HEK293 (cell line): ENCODE measurements around the gene RPL15.

Source experiments
- BCL6B ChIP-seq: fragments of 450-650 bp; formaldehyde crosslinking; IDR thresholded peaks from 2 replicates; pipeline ENCODE4 v1.5.1; 2017; ENCODE audit warnings: missing biosample characterization, missing genetic modification characterization
- IKZF3 ChIP-seq: fragments of 450-650 bp; IDR thresholded peaks from 2 replicates; pipeline ENCODE4 v1.5.0; 2018; ENCODE audit warnings: missing biosample characterization, mild to moderate bottlenecking, missing genetic modification characterization, moderate library complexity
- KLF10 ChIP-seq: fragments of 450-650 bp; IDR thresholded peaks from 2 replicates; pipeline ENCODE4 v1.5.1; 2018; ENCODE audit warnings: missing biosample characterization, mild to moderate bottlenecking, missing genetic modification characterization
- MYNN ChIP-seq: fragments of 450-650 bp; formaldehyde crosslinking; IDR thresholded peaks from 2 replicates; pipeline ENCODE4 v1.5.1; 2016; ENCODE audit warnings: missing biosample characterization, missing genetic modification characterization, borderline replicate concordance
- OVOL3 ChIP-seq: fragments of 450-650 bp; formaldehyde crosslinking; IDR thresholded peaks from 2 replicates; pipeline ENCODE4 v1.5.1; 2016; ENCODE audit warnings: missing biosample characterization, missing genetic modification characterization
- TSHZ1 ChIP-seq: fragments of 450-650 bp; formaldehyde crosslinking; IDR thresholded peaks from 2 replicates; pipeline ENCODE4 v1.5.1; 2016; ENCODE audit warnings: missing biosample characterization, missing genetic modification characterization, borderline replicate concordance
- ZBTB11 ChIP-seq: fragments of 450-650 bp; formaldehyde crosslinking; conservative IDR thresholded peaks from 2 replicates; pipeline ENCODE4 v1.5.1; 2016; ENCODE audit warnings: low read depth, missing biosample characterization, missing genetic modification characterization
- ZBTB20 ChIP-seq: fragments of 450-650 bp; formaldehyde crosslinking; IDR thresholded peaks from 2 replicates; pipeline ENCODE4 v1.5.1; 2016; ENCODE audit warnings: missing biosample characterization, missing genetic modification characterization
- ZFHX2 ChIP-seq: fragments of 450-650 bp; formaldehyde crosslinking; conservative IDR thresholded peaks from 2 replicates; pipeline ENCODE4 v1.5.1; 2016; ENCODE audit warnings: missing biosample characterization, missing genetic modification characterization
- ZNF157 ChIP-seq: fragments of 450-650 bp; formaldehyde crosslinking; IDR thresholded peaks from 2 replicates; pipeline ENCODE4 v1.5.1; 2016; ENCODE audit warnings: missing biosample characterization, missing genetic modification characterization
- ZNF175 ChIP-seq: fragments of 450-650 bp; formaldehyde crosslinking; IDR thresholded peaks from 2 replicates; pipeline ENCODE4 v1.5.1; 2016; ENCODE audit warnings: missing biosample characterization, missing genetic modification characterization
- ZNF18 ChIP-seq: fragments of 450-650 bp; formaldehyde crosslinking; IDR thresholded peaks from 2 replicates; pipeline ENCODE4 v1.5.1; 2016; ENCODE audit warnings: missing biosample characterization, missing genetic modification characterization
- ZNF221 ChIP-seq: fragments of 450-650 bp; formaldehyde crosslinking; IDR thresholded peaks from 2 replicates; pipeline ENCODE4 v1.5.1; 2017; ENCODE audit warnings: missing biosample characterization, missing genetic modification characterization, borderline replicate concordance
- ZNF23 ChIP-seq: fragments of 450-650 bp; formaldehyde crosslinking; IDR thresholded peaks from 2 replicates; pipeline ENCODE4 v1.5.1; 2016; ENCODE audit warnings: missing biosample characterization, missing genetic modification characterization, borderline replicate concordance
- ZNF24 ChIP-seq: fragments of 450-650 bp; formaldehyde crosslinking; IDR thresholded peaks from 2 replicates; pipeline ENCODE4 v1.5.1; 2016; ENCODE audit warnings: missing biosample characterization, missing genetic modification characterization
- ZNF280C ChIP-seq: fragments of 450-650 bp; formaldehyde crosslinking; IDR thresholded peaks from 2 replicates; pipeline ENCODE4 v1.5.1; 2016; ENCODE audit warnings: missing biosample characterization, missing genetic modification characterization
- ZNF302 ChIP-seq: fragments of 450-650 bp; formaldehyde crosslinking; IDR thresholded peaks from 2 replicates; pipeline ENCODE4 v1.5.1; 2016; ENCODE audit warnings: missing biosample characterization, missing genetic modification characterization, low read depth
- ZNF311 ChIP-seq: fragments of 450-650 bp; formaldehyde crosslinking; IDR thresholded peaks from 2 replicates; pipeline ENCODE4 v1.5.1; 2017; ENCODE audit warnings: missing biosample characterization, missing genetic modification characterization, borderline replicate concordance
- ZNF324 ChIP-seq: fragments of 450-650 bp; formaldehyde crosslinking; IDR thresholded peaks from 2 replicates; pipeline ENCODE4 v1.5.1; 2016; ENCODE audit warnings: missing biosample characterization, missing genetic modification characterization
- ZNF335 ChIP-seq: fragments of 450-650 bp; formaldehyde crosslinking; conservative IDR thresholded peaks from 2 replicates; pipeline ENCODE4 v1.5.1; 2016; ENCODE audit warnings: missing biosample characterization, missing genetic modification characterization
- ZNF394 ChIP-seq: fragments of 450-650 bp; formaldehyde crosslinking; IDR thresholded peaks from 2 replicates; pipeline ENCODE4 v1.5.1; 2016; ENCODE audit warnings: missing biosample characterization, missing genetic modification characterization, mild to moderate bottlenecking, moderate library complexity, borderline replicate concordance
- ZNF423 ChIP-seq: fragments of 450-650 bp; formaldehyde crosslinking; IDR thresholded peaks from 2 replicates; pipeline ENCODE4 v1.5.1; 2016; ENCODE audit warnings: missing biosample characterization, missing genetic modification characterization
- ZNF501 ChIP-seq: fragments of 450-650 bp; formaldehyde crosslinking; IDR thresholded peaks from 2 replicates; pipeline ENCODE4 v1.5.1; 2016; ENCODE audit warnings: missing biosample characterization, missing genetic modification characterization
- ZNF558 ChIP-seq: fragments of 450-650 bp; formaldehyde crosslinking; IDR thresholded peaks from 2 replicates; pipeline ENCODE4 v1.5.1; 2016; ENCODE audit warnings: missing biosample characterization, missing genetic modification characterization
- ZNF645 ChIP-seq: fragments of 450-650 bp; formaldehyde crosslinking; IDR thresholded peaks from 2 replicates; pipeline ENCODE4; 2016; ENCODE audit warnings: missing biosample characterization, missing genetic modification characterization

Gene RPL15

GRCh38 chr3:23916886-23917678 is at the start of gene RPL15, which contains the start of gene NKIRAS1 (continued):
- peak; percentile 97 for TF ChIP-seq ZNF324 (tag by site-specific recombination)
- TF ChIP-seq MYNN = no peak; the same call in 1 of the 2 replicates
- TF ChIP-seq ZFHX2 (tag by site-specific recombination) = peak; percentile 69
- peak; percentile 87; the same call in 1 of the 2 replicates for TF ChIP-seq ZNF24
- TF ChIP-seq ZNF157 = no peak
- peak; percentile 90; the same call in 1 of the 2 replicates for TF ChIP-seq ZNF645 (tag by site-specific recombination)
- 0 out of 2 replicates have a peak, but pooled peaks have one; percentile 36 for TF ChIP-seq ZNF558 (tag by site-specific recombination)
- TF ChIP-seq OVOL3 (tag by site-specific recombination) = peak; percentile 65
- no peak for TF ChIP-seq ZNF423 (tag by site-specific recombination)
- no peak for TF ChIP-seq ZNF221 (tag by site-specific recombination)
- TF ChIP-seq ZNF280C (tag by site-specific recombination) = no peak
- TF ChIP-seq BCL6B (tag by site-specific recombination) = 0 out of 2 replicates have a peak, but pooled peaks have one; percentile 39
- peak; percentile 93 for TF ChIP-seq ZBTB11 (tag by site-specific recombination)
- TF ChIP-seq TSHZ1 (tag by site-specific recombination) = peak; percentile 88
- TF ChIP-seq ZNF175 (tag by site-specific recombination) = no peak
- no peak for TF ChIP-seq ZNF23 (tag by site-specific recombination)
- peak; percentile 99 for TF ChIP-seq ZNF501
- no peak for TF ChIP-seq ZNF302 (tag by site-specific recombination)
- TF ChIP-seq ZNF394 (tag by site-specific recombination) = peak; percentile 81
- TF ChIP-seq ZBTB20 = peak; percentile 94
- peak; percentile 15; the same call in 1 of the 2 replicates for TF ChIP-seq ZNF18 (tag by site-specific recombination)
- peak; percentile 47; the same call in 1 of the 2 replicates for TF ChIP-seq KLF10 (tag by site-specific recombination)
- 0 out of 2 replicates have a peak, but pooled peaks have one; percentile 18 for TF ChIP-seq ZNF311 (tag by site-specific recombination)
- TF ChIP-seq IKZF3 (tag by site-specific recombination) = no peak
- TF ChIP-seq ZNF335 = peak; percentile 76
